K562 (cell line): ENCODE data around the gene OR11L1. TPM values are rescaled to one million over a fixed set of nuclear protein-coding genes. Genes with fewer than 3 reads are reported as not detected.

Source experiments
- ATAC-seq: fragments of 200-7000 bp; cut with Tn5 transposase; 3 replicates; pipeline ENCODE4 v1.9.1; 2020; ENCODE audit warnings: moderate library complexity
- BruUV-seq: library from RNA; stranded (reverse); fragments of 400-500 nt; replicated peaks from 2 replicates; lab custom pipeline; 2021; lab: Mats Ljungman, UMichigan
- CTCF ChIA-PET: fragments of 300-600 bp; formaldehyde crosslinking; extraction: SDS; loops from one replicate; lab custom pipeline; 2021; ENCODE audit warnings: low intra/inter-chr PET ratio; lab: Yijun Ruan, JAX
- POLR2A ChIA-PET: fragments of 300-600, 350-650 bp; sonication (Branson Sonifier 250); formaldehyde crosslinking; extraction: SDS; loops from one replicate; lab custom pipeline; 2021; ENCODE audit warnings: antibody characterized with exemption, inconsistent platforms; lab: Yijun Ruan, JAX
- DNase-seq, 4 experiments: peaks; one replicate each; pipeline versions ENCODE4 v3.0.0 to v3.0.0-alpha.2; 2011 to 2018; ENCODE audit warnings: low spot score in 3 of 4, mixed read lengths in 3 of 4; ENCODE audit errors: extremely low read depth in 1 of 4
- FAIRE-seq: peaks from 2 replicates; lab custom pipeline; 2011; peaks lifted over from hg19 to GRCh38; lab: Jason Lieb, UNC
- H2AFZ ChIP-seq: 2 replicates; pipeline ENCODE4 v1.6.0; 2011; ENCODE audit warnings: low read depth, low read length, control low read depth, inconsistent platforms
- H3K27ac ChIP-seq: fragments of 200-600 bp; 3 replicates; pipeline ENCODE4 v1.8.0; 2011; ENCODE audit warnings: low read depth, mild to moderate bottlenecking, control low read depth, inconsistent platforms, low read length, moderate library complexity, mixed read lengths; ENCODE audit errors: extremely low read depth
- H3K27me3 ChIP-seq, 2 experiments: fragments of 300-600 bp in 1 of 2; 2 replicates in 1 of 2; 3 replicates in 1 of 2; pipeline versions ENCODE4 v1.6.0 to v1.8.0; 2011; ENCODE audit warnings: inconsistent platforms in 2 of 2, low read length in 2 of 2, mild to moderate bottlenecking in 1 of 2, mixed read lengths in 1 of 2, moderate library complexity in 1 of 2; ENCODE audit not compliant: control insufficient read depth in 2 of 2, insufficient read depth in 2 of 2
- H3K36me3 ChIP-seq: fragments of 300-600 bp; 3 replicates; pipeline ENCODE4 v1.8.0; 2011; ENCODE audit warnings: mild to moderate bottlenecking, low read length, inconsistent platforms; ENCODE audit not compliant: control insufficient read depth, insufficient read depth
- H3K4me1 ChIP-seq, 2 experiments: fragments of 200-600 bp in 1 of 2; replicated peaks in 1 of 2; 2 replicates in 1 of 2; 3 replicates in 1 of 2; pipeline versions ENCODE4 v1.5.1 to v1.8.0; 2011; ENCODE audit warnings: inconsistent platforms in 2 of 2, low read length in 2 of 2, mild to moderate bottlenecking in 1 of 2, mixed read lengths in 1 of 2, moderate library complexity in 1 of 2; ENCODE audit not compliant: control insufficient read depth in 2 of 2, insufficient read depth in 2 of 2
- H3K4me2 ChIP-seq: 2 replicates; pipeline ENCODE4 v1.6.1; 2011; ENCODE audit warnings: low read length, control low read depth, inconsistent platforms, mixed read lengths; ENCODE audit not compliant: insufficient read depth
- H3K4me3 ChIP-seq: fragments of 200-600 bp; sonication (generic), shearing (Covaris generic); 2 replicates; pipeline ENCODE4 v1.5.1; 2016; ENCODE audit warnings: control low read depth, inconsistent platforms
- H3K79me2 ChIP-seq: fragments of 200-600 bp; 3 replicates; pipeline ENCODE4 v1.8.0; 2011; ENCODE audit warnings: low read length, inconsistent platforms; ENCODE audit not compliant: control insufficient read depth, insufficient read depth
- H3K9ac ChIP-seq, 2 experiments: 2 replicates each; pipeline versions ENCODE4 v1.6.0 to v1.6.1; 2011; ENCODE audit warnings: low read depth in 2 of 2, low read length in 2 of 2, control low read depth in 1 of 2, inconsistent platforms in 1 of 2, mild to moderate bottlenecking in 1 of 2, mixed read lengths in 1 of 2; ENCODE audit not compliant: insufficient read depth in 1 of 2
- H3K9me1 ChIP-seq: one replicate; pipeline ENCODE4 v1.6.0; 2011; ENCODE audit warnings: inconsistent platforms, mild to moderate bottlenecking, low read length, moderate library complexity; ENCODE audit not compliant: control insufficient read depth, insufficient read depth
- H3K9me3 ChIP-seq: replicated peaks from 2 replicates; pipeline ENCODE4 v1.5.1; 2011; ENCODE audit warnings: low read depth, low read length, inconsistent platforms; ENCODE audit not compliant: control insufficient read depth, insufficient read depth
- H4K20me1 ChIP-seq: replicated peaks from 2 replicates; pipeline ENCODE4 v1.6.1; 2011; ENCODE audit warnings: low read length, inconsistent platforms, mixed read lengths; ENCODE audit not compliant: control insufficient read depth, insufficient read depth
- EGR1 ChIP-seq: fragments of 450-650 bp; conservative IDR thresholded peaks from 2 replicates; pipeline ENCODE4 v1.6.1; 2017; ENCODE audit warnings: mild to moderate bottlenecking
- KDM1A ChIP-seq, 2 experiments: fragments of 450-650 bp; IDR thresholded peaks; 2 replicates each; pipeline ENCODE4 v1.6.1; 2016; ENCODE audit warnings: mild to moderate bottlenecking in 2 of 2
- MED1 ChIP-seq: sonication (generic); formaldehyde crosslinking; IDR thresholded peaks from 2 replicates; pipeline ENCODE4 v1.8.1; 2023; ENCODE audit warnings: missing genetic modification reagents, borderline replicate concordance
- REST ChIP-seq, 2 experiments: fragments of 450-650 bp; formaldehyde crosslinking in 1 of 2; IDR thresholded peaks; 2 replicates each; pipeline versions ENCODE4 v1.4.0 to v1.6.1; 2014 to 2020; ENCODE audit warnings: mild to moderate bottlenecking in 2 of 2, borderline replicate concordance in 1 of 2, low read depth in 1 of 2
- SREBF1 ChIP-seq: fragments of 150-350 bp; IDR thresholded peaks from 2 replicates; pipeline ENCODE4 v1.6.1; 2014; ENCODE audit warnings: antibody characterized with exemption, low read depth, low read length, borderline replicate concordance
- WGBS: fragments of 100-300 bp; shearing (Covaris generic); methylation state at CpG from one replicate; pipeline ENCODE4 v1.1.6; 2016; ENCODE audit warnings: low coverage, mixed read lengths; ENCODE audit not compliant: insufficient coverage; ENCODE audit errors: missing lambda C conversion rate; 5-methylcytosine and 5-hydroxymethylcytosine counted together
- in situ Hi-C: fragments of 300-500 bp; cut with MboI; formaldehyde crosslinking; loops from 4 replicates; pipeline ENCODE4 v1.15.0; 2018; ENCODE audit warnings: inconsistent platforms, mixed read lengths
- intact Hi-C: fragments of 100-400 bp; cut with micrococcal nuclease; formaldehyde crosslinking; loops from 2 replicates; pipeline ENCODE4 v1.14.2; 2022
- polyA plus RNA-seq, 8 experiments: library from polyadenylated mRNA; depleted of rRNA in 4 of 8; stranded (reverse) in 5 of 8; unstranded in 3 of 8; fragments of >200 nt; fragmentation: Nextera tagmentation in 2 of 8; fragmentation: Illumina TruSeq in 1 of 8; extraction: Ambion mirVana in 2 of 8; extraction: Trizol in 1 of 8; gene quantifications; 2 replicates each; pipeline versions ENCODE4 v1.2.1 to v1.2.3, GENCODE V29; 2011 to 2014; ENCODE audit warnings: inconsistent platforms in 1 of 8, missing spikeins in 1 of 8
- total RNA-seq, 7 experiments: library from RNA; depleted of rRNA in 6 of 7; stranded (reverse); fragments of >200 nt in 6 of 7; fragmentation: Illumina TruSeq in 2 of 7; extraction: Trizol in 2 of 7; gene quantifications; 2 replicates each; pipeline versions ENCODE4 v1.2.1 to v1.2.3, GENCODE V29; 2011 to 2021; ENCODE audit warnings: low replicate concordance in 1 of 7

OR11L1 gene
- total and polyA plus RNA-seq, 9 of the 15 experiments (the other 6 are each of a cell fraction or from before 2014, with no cell fraction given) = not detected

GRCh38 chr1:247884797-247885413, 43.2 kb upstream of the OR11L1 start:
- Histone ChIP-seq H3K36me3 (no peaks in the 10 kb centered on the region), H3K27ac (no peak overlapping the region), H3K79me2 (no peaks in the 10 kb centered on the region), H3K4me3 (no peak overlapping the region), H3K9ac (no peak overlapping the region), H4K20me1 (no peaks in the 10 kb centered on the region), H3K27me3 (no peaks in the 10 kb centered on the region), H3K4me1 (no peaks in the 10 kb centered on the region; a peak in 1 of 5 replicates), H3K4me2 (no peak overlapping the region), H3K9me3 (no peaks in the 10 kb centered on the region), H3K9me1 (no peaks in the 10 kb centered on the region), H2AFZ (peak overlapping the region; percentile 15; the same call in 1 of the 2 replicates)
- in situ Hi-C loops (no loop called here), intact Hi-C loops (no loop called here)
- ChIA-PET POLR2A (interaction anchor here (0.9 to 1.2 kb wide), 3 partner anchors 11 to 42 kb away, joined by 3 to 6 read pairs (median 4); partner anchors contain the start of gene OR2W3), CTCF (no interaction called here)
- no TSS peak for BruUV-seq
- 65% methylated on average over 10 of the region's 10 CpGs for WGBS
- ATAC-seq (peak; percentile 76), DNase-seq (peak in 1 of 4 experiments; percentile 20), FAIRE-seq (peak; percentile 42)
- TF ChIP-seq MED1 (CRISPR knock-in tag) (no peak), SREBF1 (no peak), EGR1 (peak; percentile 82), KDM1A (IDR thresholded peaks at IDR 0.05) (0 out of 4 replicates have a peak, but pooled peaks of 1 of the 2 experiments have one; percentile 9), REST (IDR thresholded peaks at IDR 0.05; ENCODE audit: borderline replicate concordance) (no peak), REST (CRISPR knock-in tag; IDR thresholded peaks at IDR 0.05; ENCODE audit: low read depth) (no peak)
